CD14-positive monocyte (primary cell): ENCODE data around the gene COG7. TPM values are rescaled to one million over a fixed set of nuclear protein-coding genes. Genes with fewer than 3 reads are reported as not detected.

Source experiments
- DNase-seq, 3 donors: peaks; one replicate each; pipeline ENCODE4 v3.0.0-alpha.2; 2011 to 2022
- H2AFZ ChIP-seq: 2 replicates; pipeline ENCODE4 v1.6.0; 2012; ENCODE audit warnings: mild to moderate bottlenecking, low read depth, low read length, inconsistent platforms; ENCODE audit not compliant: insufficient read depth, poor library complexity, severe bottlenecking
- H3K27ac ChIP-seq, 2 donors: 1 replicate in 1 of 2; 2 replicates in 1 of 2; pipeline ENCODE4 v1.5.1; 2012 to 2013; ENCODE audit warnings: low read length in 2 of 2, control low read depth in 1 of 2, inconsistent platforms in 1 of 2, low read depth in 1 of 2, mild to moderate bottlenecking in 1 of 2
- H3K27me3 ChIP-seq, 2 donors: one replicate each; pipeline versions ENCODE4 v1.6.0 to v1.6.1; 2011 to 2013; ENCODE audit warnings: low read length in 2 of 2; ENCODE audit not compliant: control insufficient read depth in 2 of 2, insufficient read depth in 2 of 2
- H3K36me3 ChIP-seq, 2 donors: replicated peaks in 1 of 2; 1 replicate in 1 of 2; 2 replicates in 1 of 2; pipeline versions ENCODE4 v1.5.1 to v1.6.1; 2012 to 2013; ENCODE audit warnings: low read length in 2 of 2, control low read depth in 1 of 2, inconsistent platforms in 1 of 2, mild to moderate bottlenecking in 1 of 2; ENCODE audit not compliant: insufficient read depth in 2 of 2, control insufficient read depth in 1 of 2
- H3K4me1 ChIP-seq, 2 donors: 1 replicate in 1 of 2; 2 replicates in 1 of 2; pipeline versions ENCODE4 v1.5.1 to v1.6.1; 2012 to 2013; ENCODE audit warnings: low read length in 2 of 2, control low read depth in 1 of 2, inconsistent platforms in 1 of 2, mild to moderate bottlenecking in 1 of 2, moderate library complexity in 1 of 2; ENCODE audit not compliant: insufficient read depth in 2 of 2, control insufficient read depth in 1 of 2
- H3K4me2 ChIP-seq: replicated peaks from 2 replicates; pipeline ENCODE3; 2012; ENCODE audit warnings: low read length, moderate library complexity, mild to moderate bottlenecking; ENCODE audit not compliant: poor library complexity, severe bottlenecking; ENCODE audit errors: extremely low read depth
- H3K4me3 ChIP-seq, 3 experiments: fragments of 200-600 bp in 1 of 3; sonication (generic) in 1 of 3; replicated peaks in 1 of 3; 1 replicate in 2 of 3; 2 replicates in 1 of 3; pipeline ENCODE4 v1.5.1; 2011 to 2013; ENCODE audit warnings: low read length in 3 of 3, mild to moderate bottlenecking in 3 of 3, control low read depth in 2 of 3, low read depth in 2 of 3, inconsistent platforms in 1 of 3, moderate library complexity in 1 of 3
- H3K79me2 ChIP-seq: 2 replicates; pipeline ENCODE4 v1.6.0; 2012; ENCODE audit warnings: mild to moderate bottlenecking, control low read depth, inconsistent platforms, low read length, moderate library complexity; ENCODE audit not compliant: insufficient read depth
- H3K9ac ChIP-seq: 2 replicates; pipeline ENCODE4 v1.6.0; 2017; ENCODE audit warnings: low read length, mild to moderate bottlenecking; ENCODE audit not compliant: insufficient read depth, poor library complexity, severe bottlenecking
- H3K9me3 ChIP-seq, 2 donors: replicated peaks in 1 of 2; 1 replicate in 1 of 2; 2 replicates in 1 of 2; pipeline versions ENCODE4 v1.5.1 to v1.6.1; 2012 to 2013; ENCODE audit warnings: low read length in 2 of 2, control low read depth in 1 of 2; ENCODE audit not compliant: control insufficient read depth in 1 of 2, insufficient read depth in 1 of 2
- H4K20me1 ChIP-seq: 2 replicates; pipeline ENCODE4 v1.6.0; 2012; ENCODE audit warnings: mild to moderate bottlenecking, low read length, control low read depth, moderate library complexity; ENCODE audit not compliant: insufficient read depth
- H3K27ac Mint-ChIP-seq, 7 donors: one replicate each; pipeline ENCODE4 v1.8.0; 2020; ENCODE audit warnings: mild to moderate bottlenecking in 7 of 7, mixed read lengths in 7 of 7, moderate library complexity in 6 of 7, inconsistent platforms in 2 of 7
- H3K27me3 Mint-ChIP-seq, 3 donors: one replicate each; pipeline ENCODE4 v1.8.0; 2021 to 2022; ENCODE audit warnings: low read depth in 3 of 3, mild to moderate bottlenecking in 3 of 3, mixed read lengths in 3 of 3, moderate library complexity in 3 of 3, inconsistent platforms in 1 of 3
- H3K36me3 Mint-ChIP-seq, 2 donors: one replicate each; pipeline ENCODE4 v1.8.0; 2020; ENCODE audit warnings: mixed read lengths in 2 of 2, inconsistent platforms in 1 of 2, mild to moderate bottlenecking in 1 of 2
- H3K4me1 Mint-ChIP-seq: one replicate; pipeline ENCODE4 v1.8.0; 2020; ENCODE audit warnings: mild to moderate bottlenecking, mixed read lengths
- H3K4me3 Mint-ChIP-seq, 2 donors: one replicate each; pipeline ENCODE4 v1.8.0; 2020; ENCODE audit warnings: mild to moderate bottlenecking in 2 of 2, mixed read lengths in 2 of 2, moderate library complexity in 1 of 2
- H3K9me3 Mint-ChIP-seq, 7 donors: one replicate each; pipeline ENCODE4 v1.8.0; 2020 to 2022; ENCODE audit warnings: mixed read lengths in 7 of 7, mild to moderate bottlenecking in 6 of 7, moderate library complexity in 6 of 7, inconsistent platforms in 2 of 7
- WGBS: methylation state at CpG from one replicate; pipeline ENCODE4 v1.1.5; 2013; ENCODE audit warnings: missing lambda C conversion rate; ENCODE audit not compliant: insufficient coverage; 5-methylcytosine and 5-hydroxymethylcytosine counted together
- intact Hi-C, 2 donors: fragments of 100-400 bp; cut with micrococcal nuclease; formaldehyde crosslinking; loops; one replicate each; pipeline versions ENCODE4 v1.15.0 to v1.15.1; 2023
- polyA plus RNA-seq, 3 donors: library from polyadenylated mRNA; depleted of rRNA in 1 of 3; unstranded in 2 of 3; stranded (reverse) in 1 of 3; fragments of 300-500 nt in 2 of 3; fragments of >200 nt in 1 of 3; fragmentation: Illumina TruSeq in 2 of 3; gene quantifications; 1 replicate in 2 of 3; 2 replicates in 1 of 3; pipeline ENCODE4 v1.2.3, GENCODE V29; 2012 to 2021
- TF ChIP-seq, protein P1 (sequence below): fragments of 200-600 bp; IDR thresholded peaks from one replicate; pipeline ENCODE4 v1.8.0; 2022; ENCODE audit warnings: antibody characterized with exemption, mild to moderate bottlenecking

Gene COG7
- polyA plus RNA-seq, 3 donors, result 6.6 to 28.8 (median 8.0) TPM

DNA sequence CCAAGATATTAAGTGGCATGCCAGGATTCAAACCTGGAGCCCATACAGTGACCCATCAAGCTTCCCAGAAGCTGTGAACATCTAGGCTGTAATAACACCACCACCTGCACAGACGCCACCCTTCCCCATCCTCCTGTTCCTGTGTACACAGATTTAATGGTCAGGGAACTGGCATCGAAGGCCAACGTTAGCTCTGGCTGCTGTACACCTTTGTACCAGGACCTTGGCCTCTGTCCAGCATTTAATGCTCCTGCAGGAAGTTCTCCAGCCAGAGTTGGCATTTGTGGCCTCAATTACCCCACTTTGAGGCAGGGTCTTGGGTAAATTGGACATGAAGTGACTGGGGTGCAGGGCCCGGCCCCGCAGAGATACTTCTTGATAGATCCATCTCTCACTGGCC is 101.6 kb downstream of the COG7 start:
- H3K4me3 Mint-ChIP-seq, result no peak overlapping the region
- no peaks in the 10 kb centered on the region for H3K4me1 Mint-ChIP-seq
- H3K27me3 ChIP-seq, result no peaks in the 10 kb centered on the region
- no peak overlapping the region for H3K4me2 ChIP-seq
- H2AFZ ChIP-seq, result no peak overlapping the region
- no peaks in the 10 kb centered on the region for H4K20me1 ChIP-seq
- H3K9ac ChIP-seq, result no peak overlapping the region
- H3K27me3 Mint-ChIP-seq, result peaks cover 1 to 9% (median 3%) of the 10 kb centered on the region in 3 donors
- no peak overlapping the region for H3K27ac Mint-ChIP-seq
- H3K9me3 ChIP-seq, result peaks cover 0 to 3% of the 10 kb centered on the region in 2 donors
- no peak for DNase-seq
- no peaks in the 10 kb centered on the region for H3K4me1 ChIP-seq
- H3K36me3 ChIP-seq, result no peaks in the 10 kb centered on the region
- no peaks in the 10 kb centered on the region for H3K79me2 ChIP-seq
- intact Hi-C loops, result no loop called here
- TF ChIP-seq, protein P1, sequence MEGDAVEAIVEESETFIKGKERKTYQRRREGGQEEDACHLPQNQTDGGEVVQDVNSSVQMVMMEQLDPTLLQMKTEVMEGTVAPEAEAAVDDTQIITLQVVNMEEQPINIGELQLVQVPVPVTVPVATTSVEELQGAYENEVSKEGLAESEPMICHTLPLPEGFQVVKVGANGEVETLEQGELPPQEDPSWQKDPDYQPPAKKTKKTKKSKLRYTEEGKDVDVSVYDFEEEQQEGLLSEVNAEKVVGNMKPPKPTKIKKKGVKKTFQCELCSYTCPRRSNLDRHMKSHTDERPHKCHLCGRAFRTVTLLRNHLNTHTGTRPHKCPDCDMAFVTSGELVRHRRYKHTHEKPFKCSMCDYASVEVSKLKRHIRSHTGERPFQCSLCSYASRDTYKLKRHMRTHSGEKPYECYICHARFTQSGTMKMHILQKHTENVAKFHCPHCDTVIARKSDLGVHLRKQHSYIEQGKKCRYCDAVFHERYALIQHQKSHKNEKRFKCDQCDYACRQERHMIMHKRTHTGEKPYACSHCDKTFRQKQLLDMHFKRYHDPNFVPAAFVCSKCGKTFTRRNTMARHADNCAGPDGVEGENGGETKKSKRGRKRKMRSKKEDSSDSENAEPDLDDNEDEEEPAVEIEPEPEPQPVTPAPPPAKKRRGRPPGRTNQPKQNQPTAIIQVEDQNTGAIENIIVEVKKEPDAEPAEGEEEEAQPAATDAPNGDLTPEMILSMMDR, result no peak
- 85% methylated on average over 3 of the region's 5 CpGs for WGBS
- no peak overlapping the region for H3K4me3 ChIP-seq
- peaks cover 0 to 5% (median 1%) of the 10 kb centered on the region in 7 donors for H3K9me3 Mint-ChIP-seq
- H3K27ac ChIP-seq, result no peak overlapping the region
- no peaks in the 10 kb centered on the region for H3K36me3 Mint-ChIP-seq

DNA sequence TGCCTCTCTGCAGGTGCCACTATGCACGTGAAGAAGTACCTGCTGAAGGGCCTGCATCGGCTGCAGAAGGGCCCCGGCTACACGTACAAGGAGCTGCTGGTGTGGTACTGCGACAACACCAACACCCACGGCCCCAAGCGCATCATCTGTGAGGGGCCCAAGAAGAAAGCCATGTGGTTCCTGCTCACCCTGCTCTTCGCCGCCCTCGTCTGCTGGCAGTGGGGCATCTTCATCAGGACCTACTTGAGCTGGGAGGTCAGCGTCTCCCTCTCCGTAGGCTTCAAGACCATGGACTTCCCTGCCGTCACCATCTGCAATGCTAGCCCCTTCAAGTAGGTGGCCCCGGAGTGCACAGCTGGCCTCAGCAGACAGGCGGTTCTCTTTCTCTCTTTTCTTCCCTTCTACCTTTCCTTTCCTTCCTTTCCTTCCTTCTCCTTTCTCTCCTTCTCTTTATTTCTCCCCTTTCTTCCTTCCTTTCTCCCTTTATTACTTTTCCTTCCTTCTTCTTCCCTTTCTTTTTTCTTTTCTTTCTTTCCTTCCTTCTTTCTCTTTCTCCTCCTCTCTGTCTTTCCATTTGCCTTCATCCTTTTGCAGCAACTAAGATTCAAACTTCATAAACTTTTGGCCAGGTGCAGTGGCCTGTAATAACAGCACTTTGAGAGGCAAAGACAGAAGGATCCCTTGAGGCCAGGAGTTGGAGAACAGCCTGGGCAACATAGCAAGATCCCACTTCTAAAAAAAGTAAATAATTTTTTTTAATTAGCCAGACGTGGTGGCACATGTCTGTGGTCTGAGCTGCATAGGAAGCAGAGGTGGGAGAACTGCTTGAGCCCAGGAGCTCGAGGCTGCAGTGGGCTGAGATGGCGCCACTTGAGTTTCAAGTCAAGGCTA is 104.2 kb downstream of the COG7 start:
- peaks cover 0 to 3% of the 10 kb centered on the region in 2 donors for H3K9me3 ChIP-seq
- intact Hi-C loops, result no loop called here
- H3K4me1 ChIP-seq, result no peaks in the 10 kb centered on the region
- H3K4me3 ChIP-seq, result no peak overlapping the region
- no peaks in the 10 kb centered on the region for H3K36me3 ChIP-seq
- H3K4me2 ChIP-seq, result no peak overlapping the region
- Mint-ChIP-seq H3K27ac (no peak overlapping the region), H3K36me3 (no peaks in the 10 kb centered on the region), H3K27me3 (peaks cover 5 to 7% (median 7%) of the 10 kb centered on the region in 3 donors), H3K4me3 (no peak overlapping the region), H3K9me3 (peaks cover 0 to 5% (median 0%) of the 10 kb centered on the region in 7 donors), H3K4me1 (no peaks in the 10 kb centered on the region)
- no peaks in the 10 kb centered on the region for H4K20me1 ChIP-seq
- H3K79me2 ChIP-seq, result no peaks in the 10 kb centered on the region
- H3K27me3 ChIP-seq, result no peaks in the 10 kb centered on the region
- no peak for DNase-seq
- WGBS, result 55% methylated on average over 16 of the region's 18 CpGs
- no peak overlapping the region for H3K27ac ChIP-seq
- TF ChIP-seq, protein P1, result no peak
- no peak overlapping the region for H3K9ac ChIP-seq
- no peak overlapping the region for H2AFZ ChIP-seq
